GM04503 (cell line): ENCODE data around the gene NBEA.
A peak's percentile ranks its signal among the peaks of the same experiment; 100 is the strongest.

ENCODE experiments used
- DNase-seq: peaks from one replicate; pipeline ENCODE4 v3.0.0-alpha.2; 2012; ENCODE audit warnings: low read depth

The NBEA gene

DNA sequence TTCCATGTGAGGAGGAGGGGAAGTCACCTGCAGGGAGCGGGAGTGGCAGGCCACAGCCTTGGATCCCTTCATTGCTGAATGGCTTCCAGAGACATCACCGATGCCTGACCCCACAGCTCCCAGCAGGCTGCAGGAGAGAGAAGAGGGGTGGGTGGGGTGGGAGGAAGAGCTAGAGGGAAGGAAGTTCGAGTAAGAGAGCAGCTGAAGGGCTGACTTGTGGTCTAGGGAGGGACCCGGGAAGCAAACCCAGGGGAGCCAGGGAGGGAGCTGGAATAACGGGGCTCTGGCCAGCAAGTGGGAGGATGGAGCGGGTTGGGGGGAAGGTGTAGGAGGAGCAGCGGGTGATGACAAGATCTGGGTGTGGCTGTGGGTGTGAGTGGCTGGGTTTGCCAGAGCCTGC is 764.2 kb downstream of the NBEA start:
- no peak for DNase-seq

DNA sequence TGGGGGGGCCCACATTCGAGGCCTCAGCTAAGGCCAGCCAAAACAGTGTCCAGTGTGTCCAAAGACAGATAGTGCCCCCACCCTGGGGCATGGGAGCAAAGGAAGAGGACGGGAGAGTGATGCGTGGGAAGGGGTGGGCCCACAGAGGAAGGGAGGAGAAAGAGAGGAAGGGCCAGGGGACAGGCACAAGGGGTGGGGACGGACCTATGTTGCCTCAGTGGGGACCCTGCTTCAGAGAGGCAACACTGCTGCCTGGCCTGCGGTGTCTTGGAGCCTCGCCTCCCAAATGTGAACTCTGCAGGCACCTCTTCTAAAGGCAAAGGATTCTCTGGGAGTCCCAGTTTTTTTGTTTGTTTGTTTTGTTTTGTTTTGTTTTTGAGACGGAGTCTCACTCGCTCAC is 764.7 kb downstream of the NBEA start:
- DNase-seq, result no peak

DNA sequence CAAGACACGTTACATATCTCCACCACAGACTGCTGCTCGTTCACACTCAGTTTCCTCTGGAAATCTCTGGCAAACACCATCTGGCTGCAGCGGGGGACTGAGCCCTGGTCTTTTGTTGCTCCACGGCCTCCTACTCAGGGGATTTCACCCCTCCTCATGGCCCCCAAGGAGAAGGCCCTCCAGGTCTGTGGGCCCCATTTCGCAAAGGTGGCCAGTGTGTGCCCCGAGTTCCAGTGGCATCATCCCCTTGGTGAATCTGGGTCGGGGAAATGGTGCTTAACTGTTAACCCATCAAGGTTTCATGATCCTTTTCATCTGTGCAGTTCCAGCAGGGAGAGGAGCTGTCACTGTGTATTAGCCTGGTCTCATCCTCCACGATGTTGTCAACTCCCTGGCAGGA is 769.8 kb downstream of the NBEA start:
- DNase-seq, result no peak

DNA sequence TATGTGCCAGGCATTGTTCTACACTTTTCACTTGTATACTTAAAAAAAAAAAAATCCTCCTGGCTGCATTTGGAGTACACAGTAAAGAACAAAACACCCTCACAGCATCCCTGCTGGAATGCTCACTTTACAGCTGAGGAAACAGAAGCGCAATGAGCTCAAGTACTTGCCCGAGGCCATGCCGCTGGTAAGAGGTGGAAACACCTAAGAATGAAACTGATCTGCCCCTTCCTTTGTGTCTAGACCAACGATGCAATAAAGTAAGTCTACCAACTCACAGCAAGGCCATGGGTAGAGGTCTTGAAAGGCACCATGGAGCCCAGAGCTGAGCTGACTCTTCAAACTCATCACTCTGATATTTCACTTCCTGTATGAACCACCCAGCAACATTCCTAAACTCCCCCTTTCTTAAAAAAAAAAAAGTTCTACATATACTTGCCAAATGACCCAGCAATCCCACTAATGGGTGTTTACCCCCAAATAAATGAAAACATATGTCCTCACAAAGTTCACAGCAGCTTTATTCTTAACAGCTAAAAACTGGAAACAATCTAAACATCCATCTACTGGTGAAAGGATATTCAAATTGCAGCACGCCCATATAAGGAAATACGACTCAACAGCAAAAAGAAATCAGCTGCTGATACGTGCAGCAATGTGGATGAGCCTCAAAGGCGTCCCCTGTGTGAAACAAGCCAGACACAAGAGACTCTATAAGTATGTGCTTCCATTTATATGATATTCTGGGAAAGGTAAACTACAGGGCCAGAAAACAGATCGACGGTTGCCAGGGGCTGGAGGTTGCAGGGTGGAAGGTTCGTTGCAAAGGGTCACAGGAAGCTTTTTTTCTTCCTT is 771.1 kb downstream of the NBEA start:
- DNase-seq, result peak; percentile 78

DNA sequence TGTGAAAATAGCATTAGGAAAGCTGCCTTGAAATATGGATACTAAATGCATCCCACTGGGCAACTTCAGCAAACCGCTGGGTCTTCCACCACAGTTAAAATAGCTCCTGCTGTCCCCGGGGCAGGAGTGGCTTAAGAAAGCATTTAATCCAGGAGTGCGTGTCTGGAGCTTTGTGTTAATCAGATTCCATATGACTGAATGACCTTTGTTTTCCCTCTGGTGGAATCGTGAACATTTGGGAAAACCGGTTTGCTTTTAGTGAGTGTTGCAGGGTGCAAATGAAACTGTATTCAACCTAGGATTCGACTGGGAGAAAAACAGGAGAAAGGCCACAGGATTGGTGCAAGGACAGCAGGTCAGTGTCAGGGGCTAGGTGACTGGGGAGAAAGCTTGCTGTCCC is 772.1 kb downstream of the NBEA start:
- no peak for DNase-seq

DNA sequence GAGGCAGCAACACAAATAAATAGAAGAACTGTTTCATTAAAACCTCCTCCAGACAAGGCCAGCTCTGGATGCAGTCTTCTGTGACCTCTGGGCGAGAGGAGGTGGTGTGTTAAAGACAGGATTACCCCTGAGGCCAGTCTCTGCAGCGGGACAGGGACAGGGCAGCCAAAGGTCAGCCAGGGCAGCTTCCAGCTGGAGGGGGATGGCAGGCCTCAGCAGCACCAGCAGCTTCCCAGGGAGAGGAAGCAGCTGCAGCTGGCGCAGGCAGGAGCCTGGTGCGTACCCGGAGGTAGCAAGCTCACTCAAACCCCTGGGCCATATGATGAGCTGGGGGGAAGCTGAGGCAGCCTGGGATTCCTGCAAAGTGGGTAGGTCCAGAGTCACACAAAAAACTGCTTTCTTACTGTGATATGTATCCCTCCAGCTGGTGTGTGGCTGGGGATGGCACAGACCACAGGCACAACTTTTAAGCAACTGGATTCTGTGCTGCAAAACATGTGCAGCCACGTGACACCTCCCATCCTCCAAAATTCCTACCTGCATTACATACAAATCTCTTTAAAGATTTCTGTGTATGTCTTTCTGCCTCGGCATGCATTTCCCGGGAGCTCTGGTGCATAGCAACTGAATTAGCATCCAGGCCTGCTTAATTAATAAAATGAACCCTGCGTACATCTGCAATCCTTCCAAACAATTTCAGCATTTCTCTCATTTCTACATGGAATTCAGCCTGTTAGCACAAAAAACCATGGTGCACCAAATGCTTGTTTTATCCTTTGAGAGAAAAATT is 772.7 kb downstream of the NBEA start:
- DNase-seq, result no peak

DNA sequence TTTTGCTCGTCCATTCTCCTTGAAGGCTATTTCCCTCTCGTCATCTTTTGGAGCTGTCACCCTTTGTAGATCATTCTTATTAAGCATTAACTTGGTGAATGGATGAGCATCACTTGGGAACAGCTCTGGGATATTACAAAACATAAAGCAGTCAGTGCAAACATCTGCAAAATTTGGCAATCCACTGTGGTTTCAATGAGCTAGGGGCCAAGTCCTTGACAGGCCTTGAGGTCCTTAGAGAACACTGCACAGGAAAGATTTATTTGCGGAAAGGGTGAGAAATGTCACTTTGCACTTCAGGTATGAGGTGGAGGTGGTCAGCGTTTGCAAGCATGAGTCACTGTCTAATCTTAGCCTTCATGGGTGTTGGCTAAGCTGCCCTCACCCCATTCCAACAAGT is 774.1 kb downstream of the NBEA start:
- no peak for DNase-seq

DNA sequence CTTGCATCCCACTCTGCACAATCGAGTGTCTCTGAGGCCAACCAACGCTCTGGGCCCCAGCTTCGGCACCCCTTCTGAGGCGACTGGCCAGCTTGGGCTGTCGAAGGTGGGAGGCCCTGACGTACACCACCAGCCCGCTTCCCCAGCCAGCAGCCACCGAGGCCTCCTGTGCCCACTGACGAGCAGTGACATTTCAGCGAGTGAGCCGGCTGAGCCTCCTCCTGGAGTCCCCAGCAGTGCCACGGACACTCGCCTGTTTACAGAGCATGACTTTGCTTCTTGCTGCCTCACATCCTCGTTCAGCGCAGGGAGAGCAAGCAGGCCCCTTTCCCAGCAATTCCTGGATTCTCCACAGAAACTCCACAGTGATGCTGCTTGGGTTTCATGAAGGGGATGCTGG is 774.7 kb downstream of the NBEA start:
- DNase-seq, result no peak

DNA sequence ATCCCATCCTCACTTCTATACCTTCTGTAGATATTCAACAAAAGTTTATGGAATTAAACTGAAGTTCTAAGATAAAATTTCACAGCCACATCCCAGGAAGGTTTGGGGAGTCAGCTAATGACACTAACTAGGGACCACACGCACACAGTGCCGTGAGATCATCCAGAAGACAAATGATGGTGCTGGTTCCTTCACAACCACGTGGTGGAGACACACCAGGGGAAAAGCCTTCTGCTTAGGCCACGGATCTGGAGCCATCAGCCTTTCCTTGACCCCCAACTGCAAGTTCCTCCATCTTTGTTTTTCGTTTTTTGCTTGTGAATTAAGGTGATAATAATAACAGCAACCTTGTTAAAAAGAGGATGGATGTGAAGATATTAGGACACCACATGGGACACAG is 776.0 kb downstream of the NBEA start:
- DNase-seq, result no peak

DNA sequence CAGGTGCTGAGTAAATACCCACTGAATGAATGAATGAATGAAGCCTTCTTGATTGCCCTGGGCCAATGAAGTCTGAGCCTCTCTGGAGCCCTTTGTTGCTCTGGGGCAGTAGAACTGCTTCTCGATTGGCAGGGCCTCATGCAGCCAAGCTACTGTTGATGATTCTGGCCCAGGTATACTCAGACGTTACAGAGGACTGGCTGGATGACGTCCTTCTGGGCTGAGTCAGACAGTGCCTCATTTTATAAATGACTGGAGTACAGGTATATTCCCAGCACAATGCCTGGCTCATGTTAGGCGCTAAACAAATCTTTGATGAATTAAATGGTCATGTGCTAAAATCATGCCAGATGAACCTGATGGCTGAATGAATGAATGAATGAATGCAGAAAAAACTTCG is 778.2 kb downstream of the NBEA start:
- no peak for DNase-seq

DNA sequence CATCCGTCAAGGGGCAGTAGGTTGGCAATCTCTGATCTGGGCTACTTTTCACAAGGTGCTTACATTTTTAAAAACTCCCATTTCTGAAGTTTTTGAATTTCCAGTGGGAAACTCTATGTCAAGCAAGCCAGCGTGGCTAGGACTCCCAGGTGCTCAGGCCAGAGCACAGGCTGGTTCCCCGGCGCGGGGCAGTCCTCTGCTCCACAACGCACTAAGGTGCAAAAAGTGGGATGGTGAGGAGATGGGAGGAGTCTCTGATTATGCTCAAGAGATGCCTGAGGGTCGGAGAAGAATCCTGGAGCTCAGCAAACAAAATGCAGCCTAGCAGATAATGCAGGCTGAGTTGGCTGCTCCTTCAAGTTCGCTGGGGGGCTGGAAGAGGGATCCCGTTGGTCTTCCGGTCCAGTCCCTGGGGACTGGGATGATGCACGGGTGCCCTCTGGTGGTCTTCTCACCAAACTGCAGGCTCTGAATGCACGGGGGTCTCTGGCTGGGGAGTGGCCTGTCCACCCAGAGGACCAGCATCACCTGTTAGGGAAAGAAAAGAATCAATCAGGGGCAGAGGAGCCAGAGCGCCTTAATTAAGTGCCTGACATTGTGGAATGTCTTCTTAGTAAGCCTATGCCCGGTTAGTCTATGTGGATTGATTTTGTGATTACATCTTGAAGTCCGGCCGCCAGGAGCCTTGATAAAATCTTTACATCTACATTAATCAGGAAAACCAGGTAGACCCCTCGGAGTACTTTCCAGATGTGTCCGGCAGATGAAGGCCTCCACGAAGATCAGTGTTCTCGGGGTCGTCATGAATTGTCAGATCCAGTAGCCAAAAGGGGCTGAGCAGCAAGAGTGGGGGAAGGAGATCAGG is 778.9 kb downstream of the NBEA start:
- no peak for DNase-seq
